Left forelimb (tissue), 1 donor: ENCODE data around the gene HIPK4.
"Not testable (repeated sequence)": the region's sequence is repeated elsewhere in the genome, so short reads cannot be mapped to it uniquely, and the experiment has no call there.

ENCODE experiments used
- DNase-seq: peaks from one replicate; pipeline ENCODE4 v3.0.0-alpha.2; 2018; ENCODE audit warnings: low spot score

The HIPK4 gene

GRCh38 chr19:40392894-40393517, 3.0 kb upstream of the HIPK4 start:
- no peak for DNase-seq

- DNase-seq, result no peak
Observed at GRCh38 chr19:40392123-40392522, 2.1 kb upstream of the HIPK4 start.

GRCh38 chr19:40389404-40390083, 437 bp downstream of the HIPK4 start:
- DNase-seq, result no peak

- no peak for DNase-seq
Observed at GRCh38 chr19:40388481-40388880, 1.5 kb downstream of the HIPK4 start.

GRCh38 chr19:40387155-40387554, 2.8 kb downstream of the HIPK4 start:
- no peak for DNase-seq

- no peak for DNase-seq
Observed at GRCh38 chr19:40383668-40384248, 6.2 kb downstream of the HIPK4 start.

- no peak for DNase-seq
Observed at GRCh38 chr19:40381321-40381720, 8.7 kb downstream of the HIPK4 start.

- DNase-seq, result no peak
Observed at GRCh38 chr19:40380199-40381037, 9.6 kb downstream of the HIPK4 start.

- DNase-seq, result no peak
Observed at GRCh38 chr19:40379446-40380198, 10.4 kb downstream of the HIPK4 start.

- no peak for DNase-seq
Observed at GRCh38 chr19:40378509-40378908, 11.5 kb downstream of the HIPK4 start.

- DNase-seq, result no peak
Observed at GRCh38 chr19:40377876-40378385, 12.1 kb downstream of the HIPK4 start.

GRCh38 chr19:40376286-40376862, 13.6 kb downstream of the HIPK4 start:
- DNase-seq, result no peak

GRCh38 chr19:40374084-40374483, 15.9 kb downstream of the HIPK4 start:
- DNase-seq, result no peak

- no peak for DNase-seq
Observed at GRCh38 chr19:40371802-40372122, 18.2 kb downstream of the HIPK4 start.

GRCh38 chr19:40370997-40371801, 18.8 kb downstream of the HIPK4 start:
- no peak for DNase-seq

GRCh38 chr19:40370253-40370652, 19.7 kb downstream of the HIPK4 start:
- DNase-seq, result not testable (repeated sequence)

- DNase-seq, result no peak
Observed at GRCh38 chr19:40369797-40370196, 20.2 kb downstream of the HIPK4 start.

- DNase-seq, result no peak
Observed at GRCh38 chr19:40367577-40368434, 22.2 kb downstream of the HIPK4 start.

GRCh38 chr19:40366697-40367561, 23.1 kb downstream of the HIPK4 start:
- no peak for DNase-seq
